Type B pancreatic cell (in vitro differentiated cells): Measurements from ENCODE around the gene SRPRA. TPM values are rescaled to one million over a fixed set of nuclear protein-coding genes. Genes with fewer than 3 reads are reported as not detected.

ENCODE experiments used
- DNase-seq: peaks from one replicate; pipeline ENCODE4 v3.0.0; 2021; ENCODE audit warnings: mixed read lengths; ENCODE audit not compliant: unreplicated experiment; ENCODE audit errors: extremely low spot score
- H3K27ac Mint-ChIP-seq: 2 replicates; pipeline ENCODE4 v1.8.0; 2021; ENCODE audit warnings: mild to moderate bottlenecking, mixed read lengths
- H3K27me3 Mint-ChIP-seq: 2 replicates; pipeline ENCODE4 v1.8.0; 2021; ENCODE audit warnings: mixed read lengths
- H3K36me3 Mint-ChIP-seq: 2 replicates; pipeline ENCODE4 v1.8.0; 2021; ENCODE audit warnings: mixed read lengths
- H3K4me1 Mint-ChIP-seq: one replicate; pipeline ENCODE4 v1.8.0; 2021; ENCODE audit warnings: mixed read lengths; ENCODE audit not compliant: unreplicated experiment
- H3K4me3 Mint-ChIP-seq: 2 replicates; pipeline ENCODE4 v1.8.0; 2021; ENCODE audit warnings: mild to moderate bottlenecking, mixed read lengths
- H3K9me3 Mint-ChIP-seq: 2 replicates; pipeline ENCODE4 v1.8.0; 2021; ENCODE audit warnings: mixed read lengths
- CTCF ChIP-seq: fragments of 200-600 bp; sonication (generic); conservative IDR thresholded peaks from 2 replicates; pipeline ENCODE4 v1.5.0; 2021; ENCODE audit warnings: antibody characterized with exemption, mild to moderate bottlenecking
- total RNA-seq: library from RNA; stranded (reverse); gene quantifications from 2 replicates; pipeline ENCODE4 v1.2.1, GENCODE V29; 2021; ENCODE audit warnings: low replicate concordance

SRPRA gene
- total RNA-seq, 1 donor from 2014 or later = 76.6 TPM

DNA sequence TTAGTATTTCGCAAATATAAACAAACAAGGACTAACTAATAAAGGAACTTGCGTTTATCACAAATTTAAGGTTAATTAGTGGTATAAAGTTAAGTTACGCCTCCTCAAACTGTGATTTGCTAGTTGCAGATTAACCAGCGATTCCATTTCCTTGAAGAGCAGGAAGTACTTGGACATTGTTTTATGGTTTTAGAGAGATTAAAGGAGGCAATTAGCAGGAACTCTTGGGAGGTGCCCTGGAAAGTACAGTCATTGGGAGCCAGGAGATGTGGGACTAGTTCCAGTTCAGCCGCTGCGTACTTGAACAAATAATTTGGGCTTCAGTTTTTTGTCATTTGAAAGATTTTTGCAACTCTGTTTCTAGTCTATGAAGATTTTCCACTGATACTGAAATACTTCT is 53.9 kb downstream of the SRPRA start:
- TF ChIP-seq CTCF = no peak
- Mint-ChIP-seq H3K4me1 (peaks cover 23% of the 10 kb centered on the region), H3K27me3 (no peaks in the 10 kb centered on the region), H3K4me3 (no peak overlapping the region), H3K27ac (no peak overlapping the region), H3K9me3 (no peaks in the 10 kb centered on the region), H3K36me3 (no peaks in the 10 kb centered on the region)
- no peak for DNase-seq

DNA sequence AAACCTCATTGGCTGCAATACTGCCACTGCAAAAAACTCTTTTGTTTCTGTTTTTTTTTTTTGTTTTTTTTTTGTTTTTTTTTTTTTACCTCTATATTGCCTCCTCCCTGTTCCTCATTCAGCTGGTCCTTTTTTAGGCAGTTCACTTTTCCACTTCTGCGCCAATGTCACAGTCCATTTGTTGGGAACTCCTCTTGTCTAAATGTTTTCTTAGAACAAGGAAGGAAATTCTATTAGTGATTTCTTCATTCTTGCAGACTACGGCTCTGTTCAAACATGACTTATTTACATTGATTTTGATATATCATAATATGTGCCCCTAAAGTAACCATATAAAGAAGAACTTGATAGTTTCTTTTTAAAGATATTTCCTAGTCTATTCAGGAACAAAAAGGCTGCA is 54.3 kb downstream of the SRPRA start:
- no peak for TF ChIP-seq CTCF
- H3K4me1 Mint-ChIP-seq = peaks cover 23% of the 10 kb centered on the region
- no peaks in the 10 kb centered on the region for H3K27me3 Mint-ChIP-seq
- no peak overlapping the region for H3K27ac Mint-ChIP-seq
- no peak overlapping the region for H3K4me3 Mint-ChIP-seq
- H3K9me3 Mint-ChIP-seq = no peaks in the 10 kb centered on the region
- peaks cover under 1% of the 10 kb centered on the region for H3K36me3 Mint-ChIP-seq
- no peak for DNase-seq

Other genes with a start within 250 kb of the SRPRA start
- gene CDON, start 206.0 kb downstream of the SRPRA start, total RNA-seq = 23.5 and 157 TPM in 2 replicates
- 25.3 and 41.7 TPM in 2 replicates for gene RPUSD4, start 57.2 kb downstream of the SRPRA start, total RNA-seq
- gene FAM118B, start 57.1 kb downstream of the SRPRA start, total RNA-seq = 20.2 and 24.8 TPM in 2 replicates
- gene FOXRED1, start 259 bp upstream of the SRPRA start, total RNA-seq = 32.5 and 49.6 TPM in 2 replicates
- gene TIRAP, start 14.2 kb upstream of the SRPRA start, total RNA-seq = 10.4 and 11.7 TPM in 2 replicates
- gene DCPS, start 35.2 kb upstream of the SRPRA start, total RNA-seq = 9.8 and 17.6 TPM in 2 replicates
- 18.6 and 19.1 TPM in 2 replicates for gene ST3GAL4, start 86.8 kb upstream of the SRPRA start, total RNA-seq